ENCODE data around the gene SLC24A5. TPM values are rescaled to one million over a fixed set of nuclear protein-coding genes. Genes with fewer than 3 reads are reported as not detected.

Gene SLC24A5
- total RNA-seq, 1 experiment from 2014 or later, result not detected

GRCh38 chr15:48126667-48127355 lies 6.0 kb downstream of the SLC24A5 start:
- H3K79me1 ChIP-seq (ENCODE audit: insufficient read depth, low read depth, low read length, poor library complexity, severe bottlenecking), result no peaks in the 10 kb centered on the region
- H4K20me1 ChIP-seq (ENCODE audit: control insufficient read depth, insufficient read depth, insufficient read length), result no peaks in the 10 kb centered on the region
- H3K14ac ChIP-seq (ENCODE audit: insufficient read depth, low read length), result no peak overlapping the region
- no peak overlapping the region for H3K27ac ChIP-seq (ENCODE audit: insufficient read length, low read depth, low read length)
- no peak overlapping the region for H3K4ac ChIP-seq (ENCODE audit: low read depth, low read length)
- no peak overlapping the region for H2BK20ac ChIP-seq (ENCODE audit: low read depth, low read length, poor library complexity, severe bottlenecking)
- no peak overlapping the region for H2BK12ac ChIP-seq (ENCODE audit: insufficient read length, low read depth, low read length)
- Mint-ChIP-seq H3K27me3 (ENCODE audit: low read depth) (no peaks in the 10 kb centered on the region), H3K36me3 (ENCODE audit: insufficient read depth in 1 of 3, low read depth in 3 of 3) (no peaks in the 10 kb centered on the region), H3K4me3 (no peak overlapping the region), H3K27ac (peak overlapping the region in 1 of 3 experiments; percentile 2; a peak in 1 of 7 replicates), H3K4me1 (peaks cover 13 to 14% of the 10 kb centered on the region in 2 experiments), H3K9me3 (no peaks in the 10 kb centered on the region)
- no peak overlapping the region for H3K18ac ChIP-seq (ENCODE audit: insufficient read length, low read depth, low read length)
- no peak overlapping the region for H3K56ac ChIP-seq (ENCODE audit: insufficient read length, low read depth, low read length)
- H3K23me2 ChIP-seq (ENCODE audit: insufficient read length, low read depth, low read length, poor library complexity, severe bottlenecking), result no peaks in the 10 kb centered on the region
- H2BK15ac ChIP-seq (ENCODE audit: low read depth, low read length), result no peak overlapping the region
- H2AFZ ChIP-seq (ENCODE audit: low read length), result no peak overlapping the region
- no peak overlapping the region for H2AK5ac ChIP-seq (ENCODE audit: insufficient read length, low read length)
- H4K8ac ChIP-seq (replicated peaks; ENCODE audit: insufficient read length, low read depth, low read length), result no peak overlapping the region
- H3K4me1 ChIP-seq (ENCODE audit: insufficient read depth, low read length), result peaks cover 3% of the 10 kb centered on the region; the same call in 1 of the 2 replicates
- no peaks in the 10 kb centered on the region for H3K9me3 ChIP-seq (ENCODE audit: control insufficient read depth, low read depth, low read length)
- no peak overlapping the region for H4K91ac ChIP-seq (ENCODE audit: insufficient read length, low read depth, low read length)
- H3T11ph ChIP-seq (ENCODE audit: low read length), result no peak overlapping the region
- H4K5ac ChIP-seq (ENCODE audit: insufficient read length, low read depth, low read length), result no peak overlapping the region
- H3K9ac ChIP-seq (ENCODE audit: extremely low read depth, insufficient read length, low read length), result no peak overlapping the region
- H3K4me2 ChIP-seq (ENCODE audit: insufficient read depth, insufficient read length, low read length), result no peak overlapping the region
- H3K23ac ChIP-seq (ENCODE audit: insufficient read length, low read depth, low read length), result no peak overlapping the region
- H2BK120ac ChIP-seq (ENCODE audit: low read depth, low read length, poor library complexity, severe bottlenecking), result no peak overlapping the region
- no peaks in the 10 kb centered on the region for H3K27me3 ChIP-seq (ENCODE audit: insufficient read depth, low read length)
- no peaks in the 10 kb centered on the region for H3K79me2 ChIP-seq (ENCODE audit: insufficient read depth, low read length)
- no CpG with 5 or more reads among the region's 6 CpGs for WGBS (ENCODE audit: extremely low coverage, insufficient read length, low lambda C conversion rate)
- no peak for TF ChIP-seq CTCF (conservative IDR thresholded peaks at IDR 0.05)
- H2BK5ac ChIP-seq (ENCODE audit: insufficient read length, low read length), result no peak overlapping the region
- DNase-seq, result no peak
